K562 (cell line): ENCODE measurements around the gene STOML3. TPM values are rescaled to one million over a fixed set of nuclear protein-coding genes. Genes with fewer than 3 reads are reported as not detected.

ENCODE experiments used
- CBFB ChIP-seq: sonication (generic); formaldehyde crosslinking; IDR thresholded peaks from 2 replicates; pipeline ENCODE4 v1.4.0; 2020; ENCODE audit warnings: mild to moderate bottlenecking, missing genetic modification reagents
- CHD1 ChIP-seq: fragments of 200-600 bp; sonication (generic); IDR thresholded peaks from one replicate; pipeline ENCODE4 v1.6.1; 2012; ENCODE audit warnings: mild to moderate bottlenecking, moderate library complexity, low read length, inconsistent platforms
- CREBBP ChIP-seq: IDR thresholded peaks from one replicate; pipeline ENCODE4 v1.6.1; 2012; ENCODE audit warnings: low read depth, mild to moderate bottlenecking, control low read depth, inconsistent platforms, low read length
- GABPA ChIP-seq: fragments of 200-800 bp; sonication (Bioruptor generic); conservative IDR thresholded peaks from 2 replicates; pipeline ENCODE4 v1.6.1; 2016; ENCODE audit warnings: low read depth, missing genetic modification characterization, missing compliant biosample characterization
- NCOA4 ChIP-seq: fragments of 450-650 bp; IDR thresholded peaks from 2 replicates; pipeline ENCODE4 v1.6.1; 2018; ENCODE audit warnings: mild to moderate bottlenecking; ENCODE audit not compliant: partially characterized antibody
- NFIC ChIP-seq: fragments of 450-650 bp; IDR thresholded peaks from 2 replicates; pipeline ENCODE4 v1.6.1; 2017; ENCODE audit warnings: mild to moderate bottlenecking, inconsistent platforms
- NFIX ChIP-seq: fragments of 250-450 bp; sonication (Bioruptor Pico); IDR thresholded peaks from 2 replicates; pipeline ENCODE4 v1.4.0; 2020; ENCODE audit warnings: low read depth, mild to moderate bottlenecking, moderate library complexity
- RBBP5 ChIP-seq: fragments of 200-600 bp; sonication (generic); IDR thresholded peaks from 2 replicates; pipeline ENCODE4 v1.6.1; 2012; ENCODE audit warnings: borderline replicate concordance, mild to moderate bottlenecking, low read length, control low read depth, inconsistent platforms; ENCODE audit not compliant: insufficient read depth, poor library complexity, severe bottlenecking
- SAP30 ChIP-seq: fragments of 200-600 bp; sonication (generic); IDR thresholded peaks from 2 replicates; pipeline ENCODE4 v1.6.1; 2012; ENCODE audit warnings: borderline replicate concordance, low read depth, mild to moderate bottlenecking, moderate library complexity, low read length, control low read depth, inconsistent platforms; ENCODE audit not compliant: insufficient read depth, poor library complexity, severe bottlenecking
- TAF9B ChIP-seq: fragments of 450-650 bp; IDR thresholded peaks from 2 replicates; pipeline ENCODE4 v1.6.1; 2018; ENCODE audit warnings: mild to moderate bottlenecking; ENCODE audit not compliant: partially characterized antibody
- U2AF1 ChIP-seq: fragments of 200-400 bp; formaldehyde crosslinking; optimal IDR thresholded peaks from 2 replicates; pipeline ENCODE3; 2017; ENCODE audit warnings: mild to moderate bottlenecking, low read depth, low read length, moderate library complexity
- ZEB2 ChIP-seq: fragments of 450-650 bp; IDR thresholded peaks from 2 replicates; pipeline ENCODE4 v1.6.1; 2016
- ZNF311 ChIP-seq: fragments of 250-450 bp; sonication (Bioruptor Pico); IDR thresholded peaks from 2 replicates; pipeline ENCODE4 v1.4.0; 2020; ENCODE audit warnings: mild to moderate bottlenecking, moderate library complexity
- polyA plus RNA-seq, 8 experiments: library from polyadenylated mRNA; depleted of rRNA in 4 of 8; stranded (reverse) in 5 of 8; unstranded in 3 of 8; fragments of >200 nt; fragmentation: Nextera tagmentation in 2 of 8; fragmentation: Illumina TruSeq in 1 of 8; extraction: Ambion mirVana in 2 of 8; extraction: Trizol in 1 of 8; gene quantifications; 2 replicates each; pipeline versions ENCODE4 v1.2.1 to v1.2.3, GENCODE V29; 2011 to 2014; ENCODE audit warnings: inconsistent platforms in 1 of 8, missing spikeins in 1 of 8
- total RNA-seq, 7 experiments: library from RNA; depleted of rRNA in 6 of 7; stranded (reverse); fragments of >200 nt in 6 of 7; fragmentation: Illumina TruSeq in 2 of 7; extraction: Trizol in 2 of 7; gene quantifications; 2 replicates each; pipeline versions ENCODE4 v1.2.1 to v1.2.3, GENCODE V29; 2011 to 2021; ENCODE audit warnings: low replicate concordance in 1 of 7
- TF ChIP-seq, protein P1 (sequence below), 3 experiments: fragments of 200-800 bp in 1 of 3; fragments of 250-450 bp in 1 of 3; fragments of 450-650 bp in 1 of 3; sonication (Bioruptor Pico) in 1 of 3; sonication (Bioruptor generic) in 1 of 3; formaldehyde crosslinking in 1 of 3; IDR thresholded peaks; 2 replicates each; pipeline versions ENCODE4 v1.6.1 to v1.8.0; 2016 to 2022; ENCODE audit warnings: mild to moderate bottlenecking in 2 of 3, missing genetic modification characterization in 2 of 3, missing compliant biosample characterization in 1 of 3, moderate library complexity in 1 of 3
- TF ChIP-seq, protein P2 (sequence below): fragments of 250-450 bp; sonication (Bioruptor Pico); IDR thresholded peaks from 2 replicates; pipeline ENCODE4 v1.4.0; 2020; ENCODE audit warnings: mild to moderate bottlenecking, moderate library complexity
- TF ChIP-seq, protein P3 (sequence below), 2 experiments: IDR thresholded peaks; 2 replicates each; pipeline ENCODE4 v1.6.1; 2012; ENCODE audit warnings: improper control_type of control experiment in 2 of 2, low read depth in 2 of 2, low read length in 2 of 2, borderline replicate concordance in 1 of 2

Gene STOML3
- total and polyA plus RNA-seq, 9 of the 15 experiments (the other 6 are each of a cell fraction or from before 2014, with no cell fraction given): 0.04 TPM; not detected in 8

DNA sequence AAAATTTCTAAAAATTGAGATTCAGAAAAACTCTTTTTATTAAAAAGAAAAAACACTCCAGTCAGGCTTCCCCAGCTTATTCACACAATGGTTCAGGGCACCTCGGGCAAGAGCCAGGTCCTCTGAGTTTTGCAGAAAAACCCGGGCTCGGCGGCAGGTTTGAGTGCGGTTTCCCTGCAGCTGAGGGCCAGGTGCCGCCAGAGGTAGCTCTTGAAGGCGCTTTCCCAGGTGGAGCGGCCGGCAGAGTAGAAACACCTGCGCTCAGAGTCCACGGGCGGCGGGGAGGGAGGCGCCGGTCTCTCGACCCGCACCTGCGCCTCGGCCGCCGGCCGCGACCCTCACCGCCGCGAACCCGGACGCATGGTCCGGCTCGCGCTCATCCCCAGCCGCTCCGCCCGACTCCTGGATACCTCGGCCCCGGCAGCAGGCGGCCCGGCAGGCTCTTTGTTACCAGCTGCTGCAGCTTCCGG is 46.8 kb upstream of the STOML3 start (continued):
- TF ChIP-seq, protein P1, sequence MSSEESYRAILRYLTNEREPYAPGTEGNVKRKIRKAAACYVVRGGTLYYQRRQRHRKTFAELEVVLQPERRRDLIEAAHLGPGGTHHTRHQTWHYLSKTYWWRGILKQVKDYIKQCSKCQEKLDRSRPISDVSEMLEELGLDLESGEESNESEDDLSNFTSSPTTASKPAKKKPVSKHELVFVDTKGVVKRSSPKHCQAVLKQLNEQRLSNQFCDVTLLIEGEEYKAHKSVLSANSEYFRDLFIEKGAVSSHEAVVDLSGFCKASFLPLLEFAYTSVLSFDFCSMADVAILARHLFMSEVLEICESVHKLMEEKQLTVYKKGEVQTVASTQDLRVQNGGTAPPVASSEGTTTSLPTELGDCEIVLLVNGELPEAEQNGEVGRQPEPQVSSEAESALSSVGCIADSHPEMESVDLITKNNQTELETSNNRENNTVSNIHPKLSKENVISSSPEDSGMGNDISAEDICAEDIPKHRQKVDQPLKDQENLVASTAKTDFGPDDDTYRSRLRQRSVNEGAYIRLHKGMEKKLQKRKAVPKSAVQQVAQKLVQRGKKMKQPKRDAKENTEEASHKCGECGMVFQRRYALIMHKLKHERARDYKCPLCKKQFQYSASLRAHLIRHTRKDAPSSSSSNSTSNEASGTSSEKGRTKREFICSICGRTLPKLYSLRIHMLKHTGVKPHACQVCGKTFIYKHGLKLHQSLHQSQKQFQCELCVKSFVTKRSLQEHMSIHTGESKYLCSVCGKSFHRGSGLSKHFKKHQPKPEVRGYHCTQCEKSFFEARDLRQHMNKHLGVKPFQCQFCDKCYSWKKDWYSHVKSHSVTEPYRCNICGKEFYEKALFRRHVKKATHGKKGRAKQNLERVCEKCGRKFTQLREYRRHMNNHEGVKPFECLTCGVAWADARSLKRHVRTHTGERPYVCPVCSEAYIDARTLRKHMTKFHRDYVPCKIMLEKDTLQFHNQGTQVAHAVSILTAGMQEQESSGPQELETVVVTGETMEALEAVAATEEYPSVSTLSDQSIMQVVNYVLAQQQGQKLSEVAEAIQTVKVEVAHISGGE (CRISPR knock-in tag; IDR thresholded peaks at IDR 0.05): peak in 2 of 3 experiments; percentile 83 to 92; a peak in 4 of 6 replicates
- TF ChIP-seq CHD1: peak; percentile 65
- no peak for TF ChIP-seq U2AF1
- TF ChIP-seq ZNF311 (CRISPR knock-in tag): no peak
- TF ChIP-seq NCOA4: no peak
- TF ChIP-seq ZEB2: 0 out of 2 replicates have a peak, but pooled peaks have one; percentile 15
- peak; percentile 94 for TF ChIP-seq RBBP5
- TF ChIP-seq SAP30: peak; percentile 41
- TF ChIP-seq CREBBP: no peak
- TF ChIP-seq, protein P2, sequence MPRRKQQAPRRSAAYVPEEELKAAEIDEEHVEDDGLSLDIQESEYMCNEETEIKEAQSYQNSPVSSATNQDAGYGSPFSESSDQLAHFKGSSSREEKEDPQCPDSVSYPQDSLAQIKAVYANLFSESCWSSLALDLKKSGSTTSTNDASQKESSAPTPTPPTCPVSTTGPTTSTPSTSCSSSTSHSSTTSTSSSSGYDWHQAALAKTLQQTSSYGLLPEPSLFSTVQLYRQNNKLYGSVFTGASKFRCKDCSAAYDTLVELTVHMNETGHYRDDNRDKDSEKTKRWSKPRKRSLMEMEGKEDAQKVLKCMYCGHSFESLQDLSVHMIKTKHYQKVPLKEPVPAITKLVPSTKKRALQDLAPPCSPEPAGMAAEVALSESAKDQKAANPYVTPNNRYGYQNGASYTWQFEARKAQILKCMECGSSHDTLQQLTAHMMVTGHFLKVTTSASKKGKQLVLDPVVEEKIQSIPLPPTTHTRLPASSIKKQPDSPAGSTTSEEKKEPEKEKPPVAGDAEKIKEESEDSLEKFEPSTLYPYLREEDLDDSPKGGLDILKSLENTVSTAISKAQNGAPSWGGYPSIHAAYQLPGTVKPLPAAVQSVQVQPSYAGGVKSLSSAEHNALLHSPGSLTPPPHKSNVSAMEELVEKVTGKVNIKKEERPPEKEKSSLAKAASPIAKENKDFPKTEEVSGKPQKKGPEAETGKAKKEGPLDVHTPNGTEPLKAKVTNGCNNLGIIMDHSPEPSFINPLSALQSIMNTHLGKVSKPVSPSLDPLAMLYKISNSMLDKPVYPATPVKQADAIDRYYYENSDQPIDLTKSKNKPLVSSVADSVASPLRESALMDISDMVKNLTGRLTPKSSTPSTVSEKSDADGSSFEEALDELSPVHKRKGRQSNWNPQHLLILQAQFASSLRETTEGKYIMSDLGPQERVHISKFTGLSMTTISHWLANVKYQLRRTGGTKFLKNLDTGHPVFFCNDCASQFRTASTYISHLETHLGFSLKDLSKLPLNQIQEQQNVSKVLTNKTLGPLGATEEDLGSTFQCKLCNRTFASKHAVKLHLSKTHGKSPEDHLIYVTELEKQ (CRISPR knock-in tag): no peak
- TF ChIP-seq TAF9B: no peak
- TF ChIP-seq CBFB (CRISPR knock-in tag): no peak
- no peak for TF ChIP-seq NFIC
- TF ChIP-seq NFIX: no peak
- peak; percentile 88; the same call in 1 of the 2 replicates for TF ChIP-seq GABPA (tag)
- TF ChIP-seq, protein P3, sequence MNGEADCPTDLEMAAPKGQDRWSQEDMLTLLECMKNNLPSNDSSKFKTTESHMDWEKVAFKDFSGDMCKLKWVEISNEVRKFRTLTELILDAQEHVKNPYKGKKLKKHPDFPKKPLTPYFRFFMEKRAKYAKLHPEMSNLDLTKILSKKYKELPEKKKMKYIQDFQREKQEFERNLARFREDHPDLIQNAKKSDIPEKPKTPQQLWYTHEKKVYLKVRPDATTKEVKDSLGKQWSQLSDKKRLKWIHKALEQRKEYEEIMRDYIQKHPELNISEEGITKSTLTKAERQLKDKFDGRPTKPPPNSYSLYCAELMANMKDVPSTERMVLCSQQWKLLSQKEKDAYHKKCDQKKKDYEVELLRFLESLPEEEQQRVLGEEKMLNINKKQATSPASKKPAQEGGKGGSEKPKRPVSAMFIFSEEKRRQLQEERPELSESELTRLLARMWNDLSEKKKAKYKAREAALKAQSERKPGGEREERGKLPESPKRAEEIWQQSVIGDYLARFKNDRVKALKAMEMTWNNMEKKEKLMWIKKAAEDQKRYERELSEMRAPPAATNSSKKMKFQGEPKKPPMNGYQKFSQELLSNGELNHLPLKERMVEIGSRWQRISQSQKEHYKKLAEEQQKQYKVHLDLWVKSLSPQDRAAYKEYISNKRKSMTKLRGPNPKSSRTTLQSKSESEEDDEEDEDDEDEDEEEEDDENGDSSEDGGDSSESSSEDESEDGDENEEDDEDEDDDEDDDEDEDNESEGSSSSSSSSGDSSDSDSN (IDR thresholded peaks at IDR 0.05; ENCODE audit: borderline replicate concordance in 1 of 2, low read depth in 2 of 2, low read length in 2 of 2): peak; percentile 71 to 79; a peak in 2 of 4 replicates
